GM21526 (cell line): ENCODE measurements around the gene AEBP2.
"Not testable (repeated sequence)": the region's sequence is repeated elsewhere in the genome, so short reads cannot be mapped to it uniquely, and the experiment has no call there.

Experiments
- ATAC-seq: cut with Tn5 transposase; IDR thresholded peaks from one replicate; pipeline ENCODE4 v1.9.1; 2021; ENCODE audit warnings: moderate library complexity; ENCODE audit not compliant: unreplicated experiment, low FRiP score

AEBP2 gene

DNA sequence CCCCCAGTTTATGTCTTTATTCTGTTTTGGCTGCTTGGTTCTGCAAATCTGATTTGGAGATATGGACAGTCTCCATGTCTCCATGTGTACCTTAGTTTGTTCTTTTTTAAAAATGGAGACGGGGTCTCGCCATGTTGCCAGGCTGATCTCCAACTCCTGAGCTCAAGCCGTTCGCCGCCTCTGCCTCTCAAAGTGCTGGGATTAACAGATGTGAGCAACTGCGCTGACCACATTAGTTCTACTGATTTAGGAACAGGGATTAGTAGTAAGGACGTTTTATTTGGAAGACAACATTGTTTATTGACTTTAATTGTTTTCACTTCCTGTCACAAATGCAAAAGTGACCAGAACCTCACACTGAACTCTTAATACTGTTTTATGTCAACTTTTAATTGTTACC, 14.7 kb downstream of the AEBP2 start:
- ATAC-seq, result no peak

- no peak for ATAC-seq
These were observed 15.5 kb downstream of the AEBP2 start for GRCh38 chr12:19454837-19455236.

DNA sequence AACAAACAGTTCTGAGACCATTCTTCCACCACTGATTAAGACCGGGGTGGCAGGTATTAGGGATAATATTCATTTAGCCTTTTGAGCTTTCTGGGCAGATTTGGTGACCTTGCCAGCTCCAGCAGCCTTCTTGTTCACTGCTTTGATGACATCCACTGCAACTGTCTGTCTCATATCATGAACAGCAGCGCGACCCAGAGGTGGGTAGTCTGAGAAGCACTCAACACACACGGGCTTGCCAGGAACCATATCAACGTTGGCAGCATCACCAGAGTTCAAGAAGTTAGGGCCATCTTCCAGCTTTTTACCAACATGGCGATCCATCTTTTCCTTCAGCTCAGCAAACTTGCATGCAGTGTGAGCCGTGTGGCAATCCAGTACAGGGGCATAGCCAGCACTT, 16.9 kb downstream of the AEBP2 start:
- no peak for ATAC-seq

- no peak for ATAC-seq
These were observed 18.3 kb downstream of the AEBP2 start for GRCh38 chr12:19457561-19457960.

DNA sequence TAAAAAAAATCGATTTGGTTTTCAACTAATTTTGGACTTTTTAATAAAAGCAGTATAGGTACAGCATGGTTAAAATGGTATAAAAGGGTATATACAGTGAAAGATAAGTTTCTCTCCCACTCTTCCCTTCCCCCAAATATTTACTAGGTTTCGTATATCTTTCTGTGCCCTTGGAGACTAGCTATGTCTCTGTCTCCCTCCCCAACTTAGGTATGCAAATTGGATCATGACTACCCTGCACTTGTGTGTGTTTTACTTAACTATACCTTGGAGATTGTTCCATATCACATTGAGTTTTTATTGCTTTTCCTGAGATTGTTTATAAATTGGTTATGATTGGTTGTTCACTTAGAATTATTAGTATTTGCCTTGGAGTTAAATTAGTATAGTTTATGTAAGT, 19.4 kb downstream of the AEBP2 start:
- ATAC-seq, result no peak

- ATAC-seq, result no peak
These were observed 22.7 kb downstream of the AEBP2 start for GRCh38 chr12:19461999-19462398.

DNA sequence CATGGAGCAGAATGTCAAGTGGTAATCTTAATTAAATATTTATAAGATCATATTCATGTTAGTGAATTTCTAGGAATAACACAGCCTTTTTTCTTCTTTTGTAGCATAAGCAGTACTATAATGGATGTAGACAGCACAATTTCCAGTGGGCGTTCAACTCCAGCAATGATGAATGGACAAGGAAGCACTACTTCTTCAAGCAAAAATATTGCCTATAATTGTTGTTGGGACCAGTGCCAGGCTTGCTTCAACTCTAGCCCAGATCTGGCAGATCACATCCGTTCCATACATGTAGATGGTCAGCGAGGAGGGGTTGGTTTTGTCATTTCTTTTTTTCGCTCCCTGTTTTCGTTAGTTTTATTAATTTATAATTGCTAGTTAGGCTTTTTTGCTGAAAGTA, 23.1 kb downstream of the AEBP2 start:
- ATAC-seq, result no peak

DNA sequence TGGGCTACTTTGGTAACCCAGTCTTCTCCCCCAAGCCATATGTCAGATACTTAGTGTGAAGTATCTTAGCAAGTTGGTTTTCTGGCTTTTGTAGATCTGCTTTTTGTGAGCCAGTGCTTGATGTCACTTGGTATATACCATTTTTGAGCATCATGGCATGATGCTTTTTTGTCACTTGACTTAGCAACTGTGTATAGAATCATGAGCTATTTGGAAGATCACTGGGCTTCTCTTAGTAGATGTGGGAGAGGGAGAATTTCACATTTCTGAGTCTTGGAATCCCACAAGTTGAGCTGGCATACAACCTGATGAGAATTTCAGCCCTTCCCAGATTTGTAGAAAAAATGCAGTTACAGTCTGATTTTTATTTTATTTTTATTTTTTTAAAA, 24.9 kb downstream of the AEBP2 start:
- no peak for ATAC-seq

- no peak for ATAC-seq
These were observed 26.4 kb downstream of the AEBP2 start for GRCh38 chr12:19465711-19466110.

- no peak for ATAC-seq
These were observed 34.9 kb downstream of the AEBP2 start for GRCh38 chr12:19474147-19474546.

DNA sequence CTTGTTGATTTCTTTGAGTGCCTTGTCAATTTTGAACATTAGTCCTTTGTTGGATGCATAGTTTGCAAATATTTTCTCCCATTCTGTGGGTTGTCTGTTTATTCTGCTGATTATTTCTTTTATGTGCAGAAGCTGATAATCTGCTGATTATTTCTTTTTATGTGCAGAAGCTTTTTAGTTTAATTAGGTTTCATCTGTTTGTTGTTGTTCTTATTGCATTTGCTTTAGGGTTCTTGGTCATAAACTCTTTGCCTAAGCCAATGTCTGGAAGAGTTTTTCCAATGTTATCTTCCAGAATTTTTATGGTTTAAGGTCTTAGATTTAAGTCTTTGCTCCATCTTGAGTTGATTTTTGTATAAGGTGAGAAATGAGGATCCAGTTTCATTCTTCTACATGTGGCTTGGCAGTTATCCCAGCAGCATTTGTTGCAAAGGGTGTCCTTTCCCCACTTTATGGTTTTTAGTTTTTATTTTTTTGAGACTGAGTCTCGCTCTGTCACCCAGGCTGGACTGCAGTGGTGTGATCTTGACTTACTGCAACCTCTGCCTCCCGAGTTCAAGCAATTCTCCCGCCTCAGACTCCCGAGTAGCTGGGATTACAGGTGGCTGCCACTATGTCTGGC, 36.7 kb downstream of the AEBP2 start:
- ATAC-seq, result not testable (repeated sequence)

DNA sequence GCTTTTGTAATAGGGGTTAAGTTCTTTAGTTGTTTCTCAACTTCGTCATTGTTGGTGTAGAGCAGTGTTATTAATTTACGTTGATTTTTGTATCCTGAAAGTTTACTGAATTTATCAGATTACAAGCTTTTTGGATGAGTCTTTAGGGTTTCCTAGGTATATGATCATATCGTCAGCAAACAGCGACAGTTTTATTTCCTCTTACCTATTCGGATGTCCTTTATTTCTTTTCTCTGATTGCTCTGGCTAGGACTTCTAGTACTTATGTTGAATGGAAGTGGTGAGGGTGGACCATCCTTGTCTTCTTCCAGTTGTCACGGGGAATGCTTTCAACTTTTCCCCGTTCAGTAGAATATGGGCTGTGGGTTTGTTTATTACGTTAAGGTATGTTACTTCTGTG, 37.8 kb downstream of the AEBP2 start:
- ATAC-seq, result no peak

DNA sequence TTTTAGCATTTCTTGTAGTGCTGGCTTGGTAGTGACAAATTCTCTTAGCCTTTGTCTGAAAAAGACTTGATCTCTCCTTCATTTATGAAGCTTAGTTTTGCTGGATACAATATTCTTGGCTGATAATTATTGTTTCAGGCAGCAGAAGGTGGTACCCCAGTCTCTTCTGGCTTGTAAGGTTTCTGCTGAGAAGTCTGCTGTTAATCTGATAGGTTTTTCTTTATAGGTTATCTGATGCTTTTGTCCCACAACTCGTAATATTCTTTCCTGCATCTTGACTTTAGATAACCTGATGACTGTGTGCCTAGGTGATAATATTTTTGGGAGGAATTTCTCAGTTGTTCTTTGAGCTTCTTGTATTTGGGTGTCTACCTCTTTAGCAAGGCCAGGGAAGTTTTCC, 41.2 kb downstream of the AEBP2 start:
- ATAC-seq, result no peak

DNA sequence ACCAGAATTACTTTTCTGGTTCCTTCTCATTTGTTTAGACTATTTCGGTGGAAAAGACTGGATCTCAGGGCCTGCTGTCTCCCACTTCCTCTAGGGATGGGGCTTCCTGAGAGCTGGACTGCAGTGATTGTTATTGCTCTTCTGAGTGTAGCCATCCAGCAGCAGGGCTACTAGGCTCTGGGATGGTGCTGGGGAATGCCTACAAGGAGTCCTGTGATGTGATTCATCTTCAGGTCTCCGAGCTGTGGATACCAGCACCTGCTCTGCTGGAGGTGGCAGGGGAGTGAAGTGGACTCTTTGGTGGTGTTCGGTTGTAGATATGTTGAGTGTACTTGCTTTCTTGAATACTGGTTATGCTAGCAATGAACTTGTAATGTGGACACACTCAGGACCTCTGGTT, 42.7 kb downstream of the AEBP2 start:
- ATAC-seq, result no peak

DNA sequence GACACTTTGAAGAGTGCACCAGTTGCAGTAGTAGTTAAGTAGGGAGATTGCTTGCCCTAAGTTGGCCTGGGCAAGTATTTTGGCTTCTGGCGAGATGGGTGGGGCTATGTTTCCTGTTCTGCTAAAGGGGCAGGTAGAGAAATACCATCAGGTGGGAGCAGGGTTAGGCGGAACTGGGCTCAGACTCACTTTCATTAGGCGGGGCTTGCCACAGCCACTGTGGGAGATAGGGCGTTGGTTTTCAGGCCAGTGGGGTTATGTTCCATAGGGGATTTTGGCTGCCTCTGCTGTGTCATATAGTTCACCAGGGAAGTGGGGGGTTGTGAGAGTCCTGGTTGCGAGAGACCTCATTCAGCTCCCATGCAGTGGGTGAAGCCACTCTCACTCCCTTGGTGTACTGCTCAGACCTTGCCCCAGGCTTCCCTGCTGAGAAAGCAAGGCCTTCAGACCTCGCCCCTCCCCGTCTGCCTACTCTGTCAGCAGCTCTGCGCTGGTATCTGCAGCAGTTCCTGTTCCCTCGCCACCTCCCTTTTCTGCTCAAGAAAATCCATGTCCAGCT, 43.3 kb downstream of the AEBP2 start:
- ATAC-seq, result peak; percentile 88

DNA sequence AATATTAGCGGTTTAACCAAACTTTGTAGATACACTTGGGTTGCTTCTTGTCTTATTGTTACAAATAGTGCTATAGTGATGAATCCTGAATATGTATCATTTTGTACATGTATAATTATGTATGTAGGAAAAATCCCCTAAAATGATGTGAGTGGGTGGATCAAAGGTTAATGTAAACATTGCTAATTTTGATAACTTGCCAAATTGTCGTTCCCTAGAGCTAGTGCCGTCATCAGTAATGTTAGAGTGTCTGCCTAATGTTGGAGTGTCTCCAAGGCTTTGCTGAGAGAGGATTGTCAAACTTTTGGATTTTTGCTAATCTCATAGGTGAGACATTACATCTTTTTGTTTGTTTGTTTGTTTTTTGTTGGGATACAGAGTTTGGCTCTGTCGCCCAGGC, 44.4 kb downstream of the AEBP2 start:
- no peak for ATAC-seq

DNA sequence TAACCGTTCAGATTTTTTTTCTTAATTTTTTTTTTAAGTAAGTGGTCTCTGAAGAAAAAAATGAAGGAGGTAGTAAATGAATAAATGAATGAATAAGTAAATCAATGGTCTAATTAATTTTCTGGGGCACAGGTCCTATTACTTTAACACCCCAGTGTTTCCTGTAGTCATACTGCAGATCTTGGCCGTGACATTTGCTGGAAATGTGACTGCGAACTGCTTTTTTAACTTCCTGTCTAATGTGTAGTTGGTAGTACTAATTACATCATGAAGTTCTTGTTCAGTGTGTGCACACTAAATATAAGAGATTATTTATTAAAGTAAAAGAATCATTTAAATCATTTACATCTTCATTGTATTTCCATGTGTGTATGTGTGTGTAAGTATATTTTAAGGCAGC, 45.4 kb downstream of the AEBP2 start:
- ATAC-seq, result no peak

- no peak for ATAC-seq
These were observed 45.9 kb downstream of the AEBP2 start for GRCh38 chr12:19485240-19485639.

GRCh38 chr12:19489168-19489567, 49.9 kb downstream of the AEBP2 start:
- ATAC-seq, result no peak

DNA sequence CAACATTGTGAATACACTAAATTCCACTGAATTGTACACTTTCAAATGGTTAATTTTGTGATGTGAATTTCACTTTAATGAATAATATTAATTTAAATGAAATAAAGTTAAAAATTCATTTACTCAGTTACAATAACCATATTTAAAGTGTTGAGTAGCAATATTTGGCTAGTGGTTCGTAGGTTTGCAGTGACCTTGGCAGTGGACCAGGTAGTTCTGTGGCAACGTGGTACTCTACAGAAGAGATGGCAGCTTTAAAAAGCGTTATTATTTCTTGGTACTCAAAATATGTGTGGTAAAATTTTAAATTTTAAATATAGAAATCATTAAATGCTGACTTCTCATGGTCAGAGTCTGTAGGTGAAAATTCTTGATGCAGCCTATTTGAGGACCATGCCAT, 51.6 kb downstream of the AEBP2 start:
- no peak for ATAC-seq

GRCh38 chr12:19491863-19492262, 52.6 kb downstream of the AEBP2 start:
- ATAC-seq, result no peak

- ATAC-seq, result no peak
These were observed 57.1 kb downstream of the AEBP2 start for GRCh38 chr12:19496219-19496878.
